HFF-Myc (cell line): ENCODE measurements around the gene ZNF470.
A peak's percentile ranks its signal among the peaks of the same experiment; 100 is the strongest.

Experiments used
- DNase-seq: peaks from one replicate; pipeline ENCODE4 v3.0.0-alpha.2; 2011; ENCODE audit warnings: low read depth; ENCODE audit errors: extremely low read depth
- H3K4me3 ChIP-seq: replicated peaks from 2 replicates; pipeline ENCODE4 v1.5.1; 2011; ENCODE audit warnings: low read depth, mild to moderate bottlenecking, control low read depth, low read length
- CTCF ChIP-seq: IDR thresholded peaks from 2 replicates; pipeline ENCODE4 v1.5.1; 2012; ENCODE audit warnings: mild to moderate bottlenecking, low read depth, low read length, control low read depth; ENCODE audit errors: missing control alignments

Gene ZNF470

GRCh38 chr19:56619121-56619520, 51.9 kb downstream of the ZNF470 start:
- no peak overlapping the region for H3K4me3 ChIP-seq
- TF ChIP-seq CTCF, result no peak
- no peak for DNase-seq

DNA sequence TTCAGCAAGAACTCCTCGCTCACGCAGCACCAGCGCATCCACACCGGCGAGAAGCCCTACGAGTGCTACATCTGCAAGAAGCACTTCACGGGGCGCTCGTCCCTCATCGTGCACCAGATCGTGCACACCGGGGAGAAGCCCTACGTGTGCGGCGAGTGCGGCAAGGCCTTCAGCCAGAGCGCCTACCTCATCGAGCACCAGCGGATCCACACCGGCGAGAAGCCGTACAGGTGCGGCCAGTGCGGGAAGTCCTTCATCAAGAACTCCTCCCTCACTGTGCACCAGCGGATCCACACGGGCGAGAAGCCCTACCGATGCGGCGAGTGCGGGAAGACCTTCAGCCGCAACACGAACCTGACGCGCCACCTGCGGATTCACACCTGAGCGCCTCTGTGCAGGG, 55.1 kb downstream of the ZNF470 start:
- H3K4me3 ChIP-seq, result no peak overlapping the region
- TF ChIP-seq CTCF, result no peak
- no peak for DNase-seq

DNA sequence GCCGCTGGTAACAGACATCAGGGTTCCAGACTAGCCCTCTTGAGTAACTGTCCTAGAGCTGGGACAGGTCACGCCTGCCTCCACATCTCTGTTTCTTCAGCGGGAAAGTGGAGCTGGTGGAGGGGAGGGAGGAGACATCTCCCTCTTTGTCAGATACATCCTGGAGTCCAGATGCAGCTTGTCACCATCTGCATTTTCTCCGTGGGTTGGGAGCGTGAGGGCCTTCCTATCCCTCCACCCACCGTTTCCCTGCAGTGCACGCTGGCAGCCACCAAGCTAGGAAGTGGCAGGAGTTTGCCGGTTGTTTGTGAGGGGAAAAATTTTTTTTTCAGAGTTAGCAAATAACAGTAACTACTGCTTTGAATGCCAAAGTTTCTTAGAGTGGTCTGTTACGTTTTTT, 55.7 kb downstream of the ZNF470 start:
- no peak for DNase-seq
- H3K4me3 ChIP-seq, result no peak overlapping the region
- TF ChIP-seq CTCF, result no peak

DNA sequence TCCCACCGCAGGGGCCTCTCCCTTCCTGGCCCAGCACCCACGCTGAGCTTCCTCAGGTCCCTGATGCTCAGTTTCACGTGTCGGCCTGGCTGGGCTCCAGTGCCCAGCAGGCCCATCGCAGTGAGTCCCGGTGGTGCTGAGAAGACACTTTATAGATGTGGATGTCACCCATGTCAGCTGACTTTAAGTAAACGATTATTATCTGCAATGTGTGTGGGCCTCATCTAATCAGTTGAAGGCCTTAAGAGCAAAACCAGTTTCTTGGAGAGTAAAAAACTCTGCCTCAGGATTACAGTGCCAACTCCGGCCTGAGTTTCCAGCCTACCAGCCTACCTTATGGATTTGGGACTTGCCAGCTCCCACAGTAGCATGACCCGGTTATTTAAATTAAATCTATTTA, 58.4 kb downstream of the ZNF470 start:
- no peak for DNase-seq
- no peak for TF ChIP-seq CTCF
- no peak overlapping the region for H3K4me3 ChIP-seq

GRCh38 chr19:56633021-56633420, 65.8 kb downstream of the ZNF470 start:
- TF ChIP-seq CTCF, result no peak
- H3K4me3 ChIP-seq, result no peak overlapping the region
- DNase-seq, result no peak

GRCh38 chr19:56637976-56638555, 70.8 kb downstream of the ZNF470 start:
- no peak for TF ChIP-seq CTCF
- peak; percentile 56 for DNase-seq
- H3K4me3 ChIP-seq, result no peak overlapping the region
